CD14-positive monocyte (primary cell): ENCODE results near the gene CES2. TPM values are rescaled to one million over a fixed set of nuclear protein-coding genes. Genes with fewer than 3 reads are reported as not detected.

Source experiments
- DNase-seq, 3 donors: peaks; one replicate each; pipeline ENCODE4 v3.0.0-alpha.2; 2011 to 2022
- H2AFZ ChIP-seq: 2 replicates; pipeline ENCODE4 v1.6.0; 2012; ENCODE audit warnings: mild to moderate bottlenecking, low read depth, low read length, inconsistent platforms; ENCODE audit not compliant: insufficient read depth, poor library complexity, severe bottlenecking
- H3K27ac ChIP-seq, 2 donors: 1 replicate in 1 of 2; 2 replicates in 1 of 2; pipeline ENCODE4 v1.5.1; 2012 to 2013; ENCODE audit warnings: low read length in 2 of 2, control low read depth in 1 of 2, inconsistent platforms in 1 of 2, low read depth in 1 of 2, mild to moderate bottlenecking in 1 of 2
- H3K27me3 ChIP-seq, 2 donors: one replicate each; pipeline versions ENCODE4 v1.6.0 to v1.6.1; 2011 to 2013; ENCODE audit warnings: low read length in 2 of 2; ENCODE audit not compliant: control insufficient read depth in 2 of 2, insufficient read depth in 2 of 2
- H3K36me3 ChIP-seq, 2 donors: replicated peaks in 1 of 2; 1 replicate in 1 of 2; 2 replicates in 1 of 2; pipeline versions ENCODE4 v1.5.1 to v1.6.1; 2012 to 2013; ENCODE audit warnings: low read length in 2 of 2, control low read depth in 1 of 2, inconsistent platforms in 1 of 2, mild to moderate bottlenecking in 1 of 2; ENCODE audit not compliant: insufficient read depth in 2 of 2, control insufficient read depth in 1 of 2
- H3K4me1 ChIP-seq, 2 donors: 1 replicate in 1 of 2; 2 replicates in 1 of 2; pipeline versions ENCODE4 v1.5.1 to v1.6.1; 2012 to 2013; ENCODE audit warnings: low read length in 2 of 2, control low read depth in 1 of 2, inconsistent platforms in 1 of 2, mild to moderate bottlenecking in 1 of 2, moderate library complexity in 1 of 2; ENCODE audit not compliant: insufficient read depth in 2 of 2, control insufficient read depth in 1 of 2
- H3K4me2 ChIP-seq: replicated peaks from 2 replicates; pipeline ENCODE3; 2012; ENCODE audit warnings: low read length, moderate library complexity, mild to moderate bottlenecking; ENCODE audit not compliant: poor library complexity, severe bottlenecking; ENCODE audit errors: extremely low read depth
- H3K4me3 ChIP-seq, 3 experiments: fragments of 200-600 bp in 1 of 3; sonication (generic) in 1 of 3; replicated peaks in 1 of 3; 1 replicate in 2 of 3; 2 replicates in 1 of 3; pipeline ENCODE4 v1.5.1; 2011 to 2013; ENCODE audit warnings: low read length in 3 of 3, mild to moderate bottlenecking in 3 of 3, control low read depth in 2 of 3, low read depth in 2 of 3, inconsistent platforms in 1 of 3, moderate library complexity in 1 of 3
- H3K79me2 ChIP-seq: 2 replicates; pipeline ENCODE4 v1.6.0; 2012; ENCODE audit warnings: mild to moderate bottlenecking, control low read depth, inconsistent platforms, low read length, moderate library complexity; ENCODE audit not compliant: insufficient read depth
- H3K9ac ChIP-seq: 2 replicates; pipeline ENCODE4 v1.6.0; 2017; ENCODE audit warnings: low read length, mild to moderate bottlenecking; ENCODE audit not compliant: insufficient read depth, poor library complexity, severe bottlenecking
- H3K9me3 ChIP-seq, 2 donors: replicated peaks in 1 of 2; 1 replicate in 1 of 2; 2 replicates in 1 of 2; pipeline versions ENCODE4 v1.5.1 to v1.6.1; 2012 to 2013; ENCODE audit warnings: low read length in 2 of 2, control low read depth in 1 of 2; ENCODE audit not compliant: control insufficient read depth in 1 of 2, insufficient read depth in 1 of 2
- H4K20me1 ChIP-seq: 2 replicates; pipeline ENCODE4 v1.6.0; 2012; ENCODE audit warnings: mild to moderate bottlenecking, low read length, control low read depth, moderate library complexity; ENCODE audit not compliant: insufficient read depth
- H3K27ac Mint-ChIP-seq, 7 donors: one replicate each; pipeline ENCODE4 v1.8.0; 2020; ENCODE audit warnings: mild to moderate bottlenecking in 7 of 7, mixed read lengths in 7 of 7, moderate library complexity in 6 of 7, inconsistent platforms in 2 of 7
- H3K27me3 Mint-ChIP-seq, 3 donors: one replicate each; pipeline ENCODE4 v1.8.0; 2021 to 2022; ENCODE audit warnings: low read depth in 3 of 3, mild to moderate bottlenecking in 3 of 3, mixed read lengths in 3 of 3, moderate library complexity in 3 of 3, inconsistent platforms in 1 of 3
- H3K36me3 Mint-ChIP-seq, 2 donors: one replicate each; pipeline ENCODE4 v1.8.0; 2020; ENCODE audit warnings: mixed read lengths in 2 of 2, inconsistent platforms in 1 of 2, mild to moderate bottlenecking in 1 of 2
- H3K4me1 Mint-ChIP-seq: one replicate; pipeline ENCODE4 v1.8.0; 2020; ENCODE audit warnings: mild to moderate bottlenecking, mixed read lengths
- H3K4me3 Mint-ChIP-seq, 2 donors: one replicate each; pipeline ENCODE4 v1.8.0; 2020; ENCODE audit warnings: mild to moderate bottlenecking in 2 of 2, mixed read lengths in 2 of 2, moderate library complexity in 1 of 2
- H3K9me3 Mint-ChIP-seq, 7 donors: one replicate each; pipeline ENCODE4 v1.8.0; 2020 to 2022; ENCODE audit warnings: mixed read lengths in 7 of 7, mild to moderate bottlenecking in 6 of 7, moderate library complexity in 6 of 7, inconsistent platforms in 2 of 7
- CTCF ChIP-seq: fragments of 200-600 bp; IDR thresholded peaks from one replicate; pipeline ENCODE4 v1.8.0; 2022; ENCODE audit warnings: antibody characterized with exemption, mild to moderate bottlenecking
- WGBS: methylation state at CpG from one replicate; pipeline ENCODE4 v1.1.5; 2013; ENCODE audit warnings: missing lambda C conversion rate; ENCODE audit not compliant: insufficient coverage; 5-methylcytosine and 5-hydroxymethylcytosine counted together
- intact Hi-C, 2 donors: fragments of 100-400 bp; cut with micrococcal nuclease; formaldehyde crosslinking; loops; one replicate each; pipeline versions ENCODE4 v1.15.0 to v1.15.1; 2023
- polyA plus RNA-seq, 3 donors: library from polyadenylated mRNA; depleted of rRNA in 1 of 3; unstranded in 2 of 3; stranded (reverse) in 1 of 3; fragments of 300-500 nt in 2 of 3; fragments of >200 nt in 1 of 3; fragmentation: Illumina TruSeq in 2 of 3; gene quantifications; 1 replicate in 2 of 3; 2 replicates in 1 of 3; pipeline ENCODE4 v1.2.3, GENCODE V29; 2012 to 2021

Gene CES2
- polyA plus RNA-seq, 3 donors: 14.0 to 29.0 (median 23.2) TPM

DNA sequence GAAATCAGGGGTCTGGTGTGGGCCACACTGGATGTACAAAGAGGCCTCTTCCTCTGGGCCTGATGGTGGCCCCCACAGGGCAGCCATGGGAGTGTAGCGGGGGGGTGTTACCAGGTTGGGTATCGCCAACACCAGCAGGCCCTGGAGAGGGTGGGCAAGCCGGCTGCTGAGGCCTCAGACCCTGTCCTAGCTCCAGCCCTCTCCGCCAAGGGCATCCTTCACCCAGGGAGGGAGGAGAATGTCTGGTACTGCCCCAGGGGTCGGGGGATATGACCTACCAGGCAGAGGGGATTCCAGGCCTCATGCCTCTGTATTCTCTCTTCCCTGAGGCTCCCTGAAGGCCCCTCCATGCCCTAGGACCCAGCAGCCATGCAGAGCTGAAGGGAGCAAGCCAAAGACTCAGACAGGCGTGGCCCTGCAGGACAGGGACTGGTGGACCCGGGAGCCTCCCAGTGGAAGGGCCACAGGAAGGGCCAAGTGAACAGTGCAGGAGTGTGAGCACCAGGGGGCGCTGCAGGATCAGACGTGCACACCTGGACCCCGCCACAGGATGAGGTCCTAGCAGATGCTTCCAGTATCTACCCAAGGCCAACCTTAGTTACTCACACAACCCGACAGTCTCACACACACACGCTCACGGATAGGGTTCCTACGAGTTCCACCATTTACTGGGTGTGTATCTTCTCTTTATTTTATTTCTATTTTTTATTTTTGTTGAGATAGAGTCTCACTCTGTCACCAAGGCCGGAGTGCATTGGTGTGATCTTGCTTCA lies 42.2 kb downstream of the CES2 start:
- 46% methylated on average over 8 of the region's 15 CpGs for WGBS
- DNase-seq: peak; percentile 72 to 83 (median 81)
- no peaks in the 10 kb centered on the region for H3K4me1 ChIP-seq
- intact Hi-C loops: loop anchor here (2.0 kb wide), 1 partner anchor 177 kb away; no protein-coding TSS in a partner anchor
- no peak overlapping the region for H3K9ac ChIP-seq
- Mint-ChIP-seq H3K9me3 (no peaks in the 10 kb centered on the region), H3K4me1 (peaks cover 7% of the 10 kb centered on the region), H3K4me3 (no peak overlapping the region), H3K27me3 (peaks cover 17 to 33% (median 20%) of the 10 kb centered on the region in 3 donors), H3K36me3 (no peaks in the 10 kb centered on the region), H3K27ac (no peak overlapping the region)
- H3K9me3 ChIP-seq: no peaks in the 10 kb centered on the region
- no peak overlapping the region for H3K27ac ChIP-seq
- H3K4me3 ChIP-seq: no peak overlapping the region
- H3K27me3 ChIP-seq: peaks cover 0 to 6% of the 10 kb centered on the region in 2 donors
- TF ChIP-seq CTCF: peak; percentile 97
- no peaks in the 10 kb centered on the region for H4K20me1 ChIP-seq
- no peaks in the 10 kb centered on the region for H3K36me3 ChIP-seq
- no peak overlapping the region for H2AFZ ChIP-seq
- no peak overlapping the region for H3K4me2 ChIP-seq
- H3K79me2 ChIP-seq: no peaks in the 10 kb centered on the region

GRCh38 chr16:66979011-66979717 lies 43.8 kb downstream of the CES2 start:
- Mint-ChIP-seq H3K27ac (no peak overlapping the region), H3K36me3 (no peaks in the 10 kb centered on the region), H3K4me1 (peaks cover 7% of the 10 kb centered on the region), H3K9me3 (no peaks in the 10 kb centered on the region), H3K27me3 (peaks cover 17 to 28% (median 20%) of the 10 kb centered on the region in 3 donors), H3K4me3 (no peak overlapping the region)
- Histone ChIP-seq H3K36me3 (no peaks in the 10 kb centered on the region), H3K4me1 (no peaks in the 10 kb centered on the region), H3K9ac (no peak overlapping the region), H3K9me3 (no peaks in the 10 kb centered on the region), H3K4me2 (no peak overlapping the region), H3K27me3 (peaks cover 0 to 6% of the 10 kb centered on the region in 2 donors), H3K4me3 (no peak overlapping the region), H2AFZ (no peak overlapping the region), H4K20me1 (no peaks in the 10 kb centered on the region), H3K27ac (no peak overlapping the region), H3K79me2 (no peaks in the 10 kb centered on the region)
- no peak for DNase-seq
- no peak for TF ChIP-seq CTCF
- intact Hi-C loops: no loop called here
- 67% methylated on average over 8 of the region's 16 CpGs for WGBS
